HG03342 (cell line): ENCODE data around the gene PHF19.

Source experiments
- ATAC-seq: cut with Tn5 transposase; IDR thresholded peaks from one replicate; pipeline ENCODE4 v1.9.1; 2021; ENCODE audit warnings: mild to moderate bottlenecking, moderate library complexity; ENCODE audit not compliant: unreplicated experiment

PHF19 gene

DNA sequence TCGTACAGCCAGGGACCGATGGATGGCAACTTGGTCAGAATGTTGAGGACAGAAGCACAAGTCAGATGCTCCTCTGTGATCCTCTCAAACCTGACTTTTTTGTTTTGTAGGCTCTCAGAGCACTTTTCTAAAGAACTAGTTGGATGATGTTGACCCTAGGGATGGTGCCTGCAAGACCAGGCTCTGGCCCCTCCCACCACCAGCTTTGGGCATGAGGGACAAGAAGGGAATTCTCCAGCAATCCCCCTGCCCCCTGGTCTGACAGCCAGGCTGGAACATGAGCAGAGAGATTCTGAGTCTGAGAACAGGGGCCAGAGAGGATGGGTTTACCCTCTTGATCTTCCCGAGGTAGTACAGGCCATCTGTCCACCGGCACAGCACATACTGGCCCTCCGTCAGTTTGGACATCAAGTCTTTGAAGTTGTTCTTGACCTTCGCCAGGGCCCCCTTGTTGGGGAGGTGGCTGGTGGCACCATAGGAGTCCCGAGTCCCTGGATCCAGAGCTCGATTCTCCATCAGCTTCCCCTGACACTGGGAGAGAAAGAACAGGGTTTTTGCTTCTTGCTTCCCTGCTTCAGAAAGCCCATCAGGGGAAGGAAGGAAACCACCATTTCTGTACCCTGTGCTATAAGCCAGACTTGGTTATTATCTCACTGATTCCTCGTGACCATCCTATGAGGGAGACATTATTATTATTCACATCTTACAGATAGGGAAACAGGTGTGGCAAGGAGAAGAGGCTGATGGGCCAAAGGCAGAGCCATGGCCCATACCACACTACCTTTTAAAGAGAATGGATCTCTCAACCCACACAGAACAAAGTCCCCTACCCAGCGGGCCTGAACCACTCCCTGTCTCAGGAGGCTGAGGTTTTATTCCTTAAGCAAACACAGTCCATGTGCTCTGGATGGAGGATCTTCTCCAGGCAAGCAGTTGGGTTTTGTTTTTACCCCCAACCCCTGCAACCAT lies 2.5 kb downstream of the PHF19 start:
- no peak for ATAC-seq

DNA sequence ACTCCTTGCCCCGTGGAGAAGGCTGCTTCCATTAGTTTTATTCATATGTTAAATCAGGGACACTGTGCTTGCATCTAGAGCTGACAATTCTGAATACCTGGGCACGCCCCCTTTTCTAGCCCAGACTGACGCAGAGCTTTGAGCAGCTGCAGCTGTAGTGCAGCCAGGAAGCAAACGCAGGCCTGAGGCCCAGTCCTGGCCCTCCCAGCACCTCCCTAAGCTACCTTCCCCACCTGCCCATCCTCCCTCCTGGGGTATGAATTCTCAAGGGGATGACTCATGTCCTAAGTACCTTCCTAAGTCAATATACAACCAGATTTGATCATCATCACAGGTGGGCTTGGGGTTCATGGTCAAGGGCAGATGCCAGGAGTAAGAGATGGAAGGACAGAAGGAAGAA lies 3.5 kb downstream of the PHF19 start:
- no peak for ATAC-seq

DNA sequence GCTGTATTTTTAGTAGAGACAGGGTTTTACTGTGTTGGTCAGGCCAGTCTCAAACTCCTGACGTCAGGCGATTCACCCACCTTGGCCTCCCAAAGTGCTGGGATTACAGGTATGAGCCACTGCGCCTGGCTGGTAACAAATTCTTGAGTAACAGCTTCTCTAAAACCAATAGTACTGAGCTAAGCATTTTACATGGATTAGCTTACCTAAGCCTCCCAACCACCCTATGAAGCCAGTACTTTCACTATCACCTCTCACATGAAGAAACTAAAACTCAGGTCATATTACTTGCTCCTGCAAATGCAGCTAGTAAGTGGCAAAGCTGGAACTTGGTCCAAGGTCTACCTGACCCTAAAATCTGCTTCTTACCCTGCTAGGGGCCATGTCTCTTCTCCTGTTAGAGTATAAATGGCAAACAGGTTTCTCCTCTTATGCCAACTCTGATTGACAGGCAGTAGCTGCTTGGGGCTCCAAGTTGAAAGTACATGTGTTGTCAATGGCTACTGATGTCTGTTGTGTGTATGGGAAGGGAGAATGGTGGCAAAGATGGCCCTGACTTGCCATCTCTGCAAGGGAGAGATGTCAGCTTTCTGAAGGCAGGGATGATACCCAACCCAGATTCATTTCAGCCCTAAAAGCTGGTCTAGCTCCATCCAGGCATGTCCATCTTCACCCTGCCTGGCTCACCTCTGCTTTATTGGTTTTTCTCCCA lies 4.0 kb downstream of the PHF19 start:
- ATAC-seq, result no peak

DNA sequence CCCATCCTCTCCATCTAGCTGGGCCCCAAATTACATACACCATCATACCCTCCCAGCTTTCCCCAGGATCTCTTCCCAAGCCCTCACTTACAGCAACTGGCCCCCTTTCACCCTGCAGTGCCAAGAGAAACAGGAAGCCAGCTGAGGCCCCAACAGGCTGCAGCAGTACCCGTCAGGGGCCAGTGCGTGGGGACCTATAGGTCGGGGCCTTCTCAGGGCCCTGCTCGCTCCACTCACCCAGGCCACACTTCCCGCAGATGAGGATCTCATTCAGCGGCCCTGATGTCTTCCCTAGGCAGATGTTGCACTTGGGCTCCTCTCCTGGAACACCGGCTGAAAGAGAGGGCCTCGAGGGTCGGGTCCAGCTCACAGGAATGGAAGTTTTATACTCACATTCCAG lies 6.8 kb downstream of the PHF19 start:
- ATAC-seq, result no peak

DNA sequence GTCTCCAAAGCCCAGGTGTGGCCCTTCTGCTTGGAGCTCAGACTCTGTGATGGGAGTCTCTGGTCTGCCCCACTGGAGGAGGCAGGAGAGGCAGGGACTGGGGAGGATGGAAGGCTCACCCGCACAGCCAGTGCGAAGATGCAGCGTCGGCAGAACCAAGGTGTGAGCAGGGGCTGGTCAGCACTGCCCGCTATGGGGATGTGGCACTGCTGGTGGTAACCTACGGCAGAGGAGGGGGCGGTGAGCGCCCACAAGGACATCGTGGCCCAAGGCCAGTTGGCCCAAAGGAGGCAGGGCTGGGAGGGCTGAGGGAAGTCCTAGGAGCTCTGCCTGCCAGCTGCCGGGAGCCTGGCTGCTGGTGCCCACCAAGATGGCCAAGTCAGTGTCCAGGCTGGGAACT lies 7.3 kb downstream of the PHF19 start:
- ATAC-seq, result no peak

DNA sequence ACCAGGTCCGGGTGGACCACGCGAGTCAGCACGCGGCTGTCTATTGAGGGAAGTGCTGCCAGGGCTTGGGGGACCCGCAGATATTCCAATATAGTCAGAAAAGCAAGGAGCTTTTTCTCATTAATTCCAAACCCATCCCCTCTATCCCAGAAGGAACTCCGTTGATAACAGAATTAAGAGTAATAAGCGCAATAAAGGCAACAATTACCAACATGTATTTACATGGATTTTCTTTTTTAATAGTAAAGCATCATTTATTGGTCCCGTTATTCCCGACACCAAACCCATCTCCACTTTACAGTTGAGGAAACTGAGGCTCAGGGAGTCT lies 7.7 kb downstream of the PHF19 start:
- no peak for ATAC-seq

DNA sequence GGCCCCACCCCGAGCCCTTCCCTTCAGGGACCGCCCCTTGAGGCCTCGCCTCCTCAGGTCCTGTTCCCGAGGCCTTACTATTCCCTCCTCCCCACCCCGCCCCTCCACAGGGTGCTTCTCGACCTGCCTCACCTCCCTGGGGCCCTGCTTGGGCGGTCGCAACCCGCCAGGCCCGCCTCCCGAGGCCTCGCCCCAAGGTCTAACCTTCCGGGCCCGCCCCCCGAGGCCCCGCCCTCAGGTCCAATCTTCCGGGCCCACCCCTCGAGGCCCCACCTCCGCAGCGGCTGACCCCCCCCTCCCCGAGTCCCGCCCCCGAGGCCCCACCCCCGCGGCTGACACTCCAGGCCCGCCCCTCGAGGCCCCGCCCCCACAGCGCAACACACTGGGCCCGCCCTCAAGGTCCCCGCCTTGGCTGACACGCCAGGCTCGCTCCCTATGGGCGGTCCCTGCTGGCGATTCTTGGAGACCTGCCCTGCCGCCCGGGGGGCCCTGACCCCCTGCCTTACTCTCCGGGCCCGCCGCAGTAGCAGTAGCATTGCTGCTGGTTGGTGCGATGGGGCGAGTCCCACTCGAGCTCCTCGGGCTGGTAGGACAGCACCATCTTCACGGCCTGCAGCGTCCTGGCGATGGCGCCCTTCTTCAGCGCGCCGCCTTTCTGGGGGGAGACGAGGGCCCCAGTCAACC lies 8.2 kb downstream of the PHF19 start:
- ATAC-seq, result peak; percentile 89

DNA sequence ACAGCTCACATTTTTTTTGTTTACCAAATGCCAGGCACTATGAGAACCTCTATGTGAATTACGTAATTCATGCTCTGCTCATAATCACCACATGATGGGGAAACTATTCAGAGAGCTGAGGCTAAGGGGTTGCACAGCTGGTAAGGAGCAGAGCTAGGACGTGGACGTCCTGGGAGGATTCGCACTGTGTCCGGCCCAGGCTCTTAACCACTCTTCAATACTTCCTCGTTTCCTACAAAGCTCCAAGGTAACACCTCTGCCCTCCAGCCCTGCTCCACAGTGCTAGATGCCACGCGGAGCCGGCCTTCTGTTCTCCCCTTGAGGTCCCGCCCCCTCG lies 8.7 kb downstream of the PHF19 start:
- no peak for ATAC-seq

DNA sequence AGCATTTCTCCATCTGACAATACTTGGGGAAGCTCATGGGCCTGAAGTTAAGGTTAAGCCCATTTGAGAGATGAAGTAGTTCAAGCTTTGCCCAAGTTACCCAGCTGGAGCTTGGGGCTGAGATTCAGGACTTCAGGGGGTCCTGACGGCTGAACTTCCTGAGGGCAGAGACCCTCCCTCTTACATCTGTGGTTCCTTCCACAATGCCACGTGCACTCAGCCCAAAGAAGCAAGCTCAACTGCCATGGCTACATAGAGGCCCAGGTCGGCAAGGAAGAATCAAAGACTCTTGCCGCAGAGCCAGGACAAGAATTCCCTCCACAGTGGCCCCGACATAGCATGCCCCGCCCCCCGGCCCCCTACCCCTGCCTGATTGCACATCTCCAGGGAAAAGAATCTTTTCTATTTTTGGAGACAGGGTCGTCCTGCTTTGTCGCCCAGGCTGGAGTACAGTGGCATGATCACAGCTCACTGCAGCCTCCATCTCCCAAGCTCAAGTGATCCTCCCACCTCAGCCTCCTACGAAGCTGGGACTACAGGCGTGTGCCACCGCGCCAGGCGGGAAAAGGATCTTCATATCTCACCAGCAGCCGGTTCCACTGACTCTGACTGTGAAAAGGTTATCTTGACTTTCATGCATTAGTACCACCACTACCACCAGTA lies 9.2 kb downstream of the PHF19 start:
- ATAC-seq, result no peak

DNA sequence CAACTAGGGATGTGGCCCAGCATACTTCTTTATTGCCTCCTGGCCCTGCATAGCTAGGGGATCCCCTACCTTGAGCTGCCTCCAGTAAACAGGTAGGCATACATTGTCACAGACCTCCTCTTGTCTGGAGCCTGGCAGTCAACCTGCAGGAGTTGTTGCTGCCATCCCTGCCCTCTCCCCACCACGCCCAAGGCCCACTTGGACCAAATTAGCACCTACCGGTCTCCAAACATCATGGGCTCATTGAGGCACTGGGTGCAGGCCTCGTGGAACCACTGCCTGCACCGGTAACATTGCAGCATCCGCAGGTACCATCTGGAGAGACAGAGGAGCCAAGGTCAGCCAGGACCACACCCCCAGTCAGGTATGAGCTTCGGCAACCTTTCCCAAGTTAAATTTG lies 10.3 kb downstream of the PHF19 start:
- ATAC-seq, result no peak

DNA sequence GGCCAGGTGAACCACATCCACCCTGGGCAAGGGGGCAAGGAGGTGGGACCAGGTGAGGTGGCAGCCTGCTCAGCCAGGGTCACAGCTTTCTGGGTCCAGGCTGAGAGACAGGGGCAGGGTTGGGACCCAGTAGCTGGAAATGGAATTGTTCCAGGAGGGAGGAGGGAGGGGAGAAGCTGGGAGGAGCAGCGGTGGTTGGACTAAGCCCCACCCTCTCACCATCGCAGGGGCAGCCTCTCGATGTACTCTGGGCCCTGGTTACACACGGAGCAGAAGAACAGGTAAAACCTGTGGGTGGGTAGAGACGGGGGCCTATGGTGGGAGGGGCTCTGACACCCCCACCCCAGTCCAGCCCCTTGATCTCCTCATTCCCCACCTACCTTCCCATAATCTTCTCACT lies 11.2 kb downstream of the PHF19 start:
- no peak for ATAC-seq

DNA sequence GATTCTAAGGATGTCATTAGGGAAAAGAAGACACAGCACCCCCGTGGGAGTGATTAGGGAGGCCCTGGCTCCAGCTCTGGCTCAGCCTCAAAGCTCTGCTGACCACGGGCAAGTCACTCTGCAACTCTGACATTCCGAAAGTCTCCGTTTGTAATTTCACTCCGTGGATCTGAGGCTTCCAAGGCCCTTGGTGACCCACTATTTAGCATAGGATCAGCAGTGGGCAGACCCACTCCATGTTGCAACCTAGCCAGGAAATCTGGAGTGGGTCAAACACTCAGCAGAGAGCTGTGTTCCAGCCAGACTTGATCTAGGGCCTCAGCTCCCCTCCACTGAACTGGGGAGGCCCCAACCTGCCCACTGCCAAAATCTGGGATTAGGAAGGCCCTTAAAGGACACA lies 11.8 kb downstream of the PHF19 start:
- ATAC-seq, result no peak

DNA sequence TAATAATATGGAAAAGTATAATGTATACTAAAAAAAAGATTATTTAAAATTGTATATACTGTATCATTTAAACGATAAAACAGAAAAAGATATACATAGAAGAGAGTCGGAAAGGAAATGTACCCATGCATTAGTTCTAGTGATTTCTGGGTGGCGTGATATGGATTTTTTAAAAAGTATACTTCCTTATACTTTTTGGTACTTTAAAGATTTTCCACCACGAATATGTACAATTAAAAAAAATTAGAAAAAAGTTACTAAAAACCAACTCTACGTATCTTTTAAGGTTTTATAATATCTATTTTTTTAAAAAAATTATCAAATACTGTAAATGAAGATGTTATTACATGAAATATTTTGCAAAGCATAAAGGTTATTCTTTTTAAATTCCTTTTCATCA lies 12.3 kb downstream of the PHF19 start:
- ATAC-seq, result no peak

DNA sequence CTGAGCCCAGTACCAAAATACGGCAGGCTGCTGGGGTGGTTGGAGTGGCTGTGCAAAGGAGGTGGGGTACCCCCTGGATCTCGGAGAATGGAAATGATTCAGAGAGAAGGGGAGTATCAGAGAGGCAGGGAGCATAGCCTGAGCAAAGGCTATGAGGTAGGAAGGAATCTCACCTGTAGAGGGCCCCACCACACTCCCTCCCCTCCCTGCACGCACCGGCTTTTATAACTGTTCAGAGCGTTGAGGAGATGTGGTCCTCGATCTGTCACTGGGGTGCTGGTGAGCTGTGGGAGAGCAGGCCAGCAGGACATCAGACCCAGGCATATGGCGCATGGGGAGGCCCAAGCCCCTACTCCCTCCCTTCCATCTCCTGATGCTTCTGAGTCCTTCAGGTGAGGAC lies 13.2 kb downstream of the PHF19 start:
- no peak for ATAC-seq

DNA sequence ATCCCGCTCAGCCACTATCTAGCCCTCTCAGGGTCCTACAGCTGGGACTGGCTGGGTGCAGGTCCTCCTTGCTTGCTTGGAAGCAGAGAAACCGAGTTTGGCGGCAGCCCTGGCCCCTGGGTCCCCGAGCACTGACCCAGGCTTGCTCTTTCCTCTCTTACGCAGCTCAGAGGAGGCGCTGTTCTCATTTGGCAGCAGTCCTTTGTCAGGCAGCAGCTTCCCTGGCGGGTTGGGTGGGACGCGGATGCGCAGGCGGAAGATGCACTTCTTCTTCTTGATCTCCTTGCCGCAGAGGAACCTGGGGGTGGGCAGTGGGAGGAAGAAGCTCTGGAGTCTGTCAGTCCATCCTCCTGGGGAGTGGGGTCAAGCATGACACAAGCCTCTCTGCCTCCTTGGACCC lies 14.5 kb downstream of the PHF19 start:
- ATAC-seq, result no peak

DNA sequence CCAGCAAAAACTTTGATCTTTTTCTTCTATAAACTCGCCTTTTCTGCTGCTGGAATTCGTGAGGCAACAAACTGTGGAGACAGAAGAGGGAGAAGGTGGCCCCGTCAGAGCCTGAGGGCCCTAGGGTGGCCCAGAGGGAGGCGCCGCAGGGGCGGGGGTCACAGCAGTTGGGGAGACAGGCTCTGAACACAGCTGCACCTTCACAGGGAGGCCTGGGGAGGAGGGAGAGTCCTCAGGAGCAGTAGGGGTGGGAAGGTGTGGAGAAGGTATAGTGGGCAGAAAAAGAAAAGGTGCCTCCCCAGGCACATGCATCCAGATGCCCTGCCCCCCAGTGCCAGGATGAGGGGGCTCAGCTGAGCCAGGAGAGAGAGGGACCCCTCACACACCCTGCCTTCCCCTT lies 15.1 kb downstream of the PHF19 start:
- ATAC-seq, result no peak

DNA sequence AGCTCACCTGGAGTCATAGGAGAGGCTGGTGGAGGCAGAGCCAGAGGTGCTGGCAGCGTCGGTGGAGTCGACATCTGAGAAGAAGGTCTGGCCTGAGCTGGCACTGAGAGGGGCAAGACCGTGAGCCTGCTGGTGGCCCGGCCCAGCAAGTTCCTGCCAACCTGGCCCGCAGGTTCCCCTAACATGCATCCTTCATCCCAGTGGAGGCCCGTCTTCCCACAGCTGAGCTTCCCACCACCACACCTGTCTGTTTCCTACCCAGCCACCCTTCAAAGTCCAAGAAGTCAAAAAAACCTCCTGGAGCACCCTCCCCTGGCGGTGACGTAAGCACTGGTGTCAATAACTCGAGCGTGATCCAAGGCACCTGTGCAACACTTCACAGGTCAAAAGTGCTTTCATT lies 16.9 kb downstream of the PHF19 start:
- no peak for ATAC-seq

DNA sequence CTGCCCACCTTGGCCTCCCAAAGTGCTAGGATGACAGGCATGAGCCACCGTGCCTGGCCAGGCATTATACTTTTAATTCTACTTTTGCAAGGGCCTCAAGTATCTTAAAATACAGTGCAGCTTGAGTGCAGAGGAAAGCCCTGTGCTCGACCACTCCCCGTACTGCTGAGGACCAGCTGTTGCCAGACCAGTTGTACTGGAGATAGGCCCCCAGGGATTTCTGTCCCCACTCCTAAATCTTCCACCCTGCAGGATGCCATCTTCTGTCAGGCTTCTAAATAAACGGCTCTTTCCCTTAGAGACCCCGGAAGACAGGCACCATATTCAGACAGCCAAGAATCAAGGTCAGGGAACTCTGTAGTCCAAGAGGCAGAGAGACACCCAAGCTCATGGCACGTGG lies 17.6 kb downstream of the PHF19 start:
- no peak for ATAC-seq

DNA sequence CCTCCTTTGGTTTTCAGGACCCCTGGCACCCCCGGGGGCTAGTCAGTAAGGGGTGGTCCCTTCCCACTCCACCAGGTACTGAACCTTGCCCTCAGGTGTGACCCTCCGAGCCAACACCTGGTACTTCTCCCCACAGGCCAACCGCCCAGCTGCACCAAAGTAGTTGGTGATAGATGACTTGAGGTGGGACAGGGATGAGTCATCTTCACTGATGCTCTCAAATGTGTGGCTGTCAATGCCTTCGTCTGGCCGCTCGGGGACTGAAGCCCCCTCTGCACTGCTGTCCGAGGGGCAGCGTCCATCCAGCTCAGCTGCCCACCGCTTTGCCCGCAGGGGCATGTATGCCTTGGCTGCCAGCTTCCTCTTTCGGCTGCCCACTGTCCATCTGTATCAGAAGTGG lies 19.1 kb downstream of the PHF19 start:
- ATAC-seq, result no peak

DNA sequence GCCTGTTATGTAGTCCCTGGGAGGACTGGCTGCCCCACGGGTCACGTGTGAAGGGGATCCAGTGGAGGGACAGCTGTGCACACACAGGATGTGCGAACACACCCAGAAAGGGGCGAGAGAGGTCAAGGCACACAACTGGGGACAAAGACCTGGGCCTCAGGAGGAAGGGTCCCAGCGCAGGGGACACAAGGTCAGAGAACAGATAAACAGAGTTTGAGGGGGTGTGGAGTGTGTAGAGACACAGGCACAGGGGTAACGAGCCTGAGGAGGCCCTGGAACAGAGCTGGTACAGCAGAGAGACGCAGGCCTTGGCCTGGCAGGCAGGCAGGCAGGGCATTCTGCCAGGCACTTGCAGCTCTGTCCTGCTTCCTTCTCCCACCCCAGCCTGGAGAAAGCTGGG lies 19.5 kb downstream of the PHF19 start:
- no peak for ATAC-seq

DNA sequence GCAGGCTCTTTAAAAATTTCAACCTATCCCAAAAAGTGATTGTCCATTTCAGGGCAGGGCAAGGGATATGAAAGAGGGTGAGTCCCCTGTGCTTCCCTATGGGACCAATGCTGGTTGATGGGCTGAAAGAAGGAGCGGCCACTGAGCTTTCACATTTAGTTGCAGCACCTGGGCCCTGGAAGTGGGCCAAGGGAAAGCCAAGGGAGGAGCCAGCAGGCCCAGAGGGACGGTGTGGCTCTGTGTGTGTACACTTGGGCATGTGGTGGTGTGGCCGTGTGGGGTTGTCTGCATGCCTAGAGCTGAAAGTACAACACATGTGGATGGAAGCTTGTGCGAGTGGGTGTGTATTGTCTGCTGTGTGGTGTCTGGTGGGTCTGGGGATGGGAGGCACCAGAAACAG lies 20.3 kb downstream of the PHF19 start:
- ATAC-seq, result no peak
